NT2/D1 (cell line): ENCODE measurements around the gene MIPEP.

Experiments
- SUZ12 ChIP-seq: IDR thresholded peaks from 2 replicates; pipeline ENCODE4 v1.6.1; 2011; ENCODE audit not compliant: insufficient read length, insufficient read depth; ENCODE audit errors: extremely low read depth
- ZNF274 ChIP-seq: IDR thresholded peaks from 2 replicates; pipeline ENCODE4 v1.6.1; 2011; ENCODE audit warnings: mild to moderate bottlenecking, low read depth, low read length

DNA sequence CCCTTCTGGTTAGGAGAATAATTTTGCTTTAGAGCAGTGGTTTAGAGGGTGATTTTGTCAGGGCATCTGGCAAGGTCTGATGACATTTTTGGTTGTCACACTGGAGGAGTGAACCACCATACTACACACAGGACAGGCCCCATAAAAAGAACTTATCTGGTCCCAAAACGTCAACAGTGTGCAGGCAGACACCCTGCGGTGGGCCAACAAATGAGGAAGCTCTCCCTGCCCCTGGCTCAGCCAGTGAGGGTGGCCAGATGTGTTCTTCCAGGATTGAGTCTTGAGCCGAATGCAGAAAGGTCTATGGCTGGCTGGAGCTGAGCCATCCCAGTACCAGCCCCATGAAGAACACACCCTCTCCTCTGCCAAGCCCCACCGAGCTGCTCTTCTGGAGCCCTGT, 149.2 kb downstream of the MIPEP start:
- no peak for TF ChIP-seq SUZ12
- no peak for TF ChIP-seq ZNF274
